CD4-positive, alpha-beta memory T cell (primary cell): ENCODE measurements around the gene OR2B6. TPM values are rescaled to one million over a fixed set of nuclear protein-coding genes. Genes with fewer than 3 reads are reported as not detected.
"Not testable (repeated sequence)": the region's sequence is repeated elsewhere in the genome, so short reads cannot be mapped to it uniquely, and the experiment has no call there.

Source experiments
- CTCF ChIA-PET: fragments of 350-600 bp; sonication (Branson Sonifier 250); formaldehyde crosslinking; loops from one replicate; lab custom pipeline; 2021; ENCODE audit warnings: inconsistent platforms; ENCODE audit not compliant: partially characterized antibody; lab: Charles Lee
- POLR2A ChIA-PET: fragments of 350-600 bp; sonication (Branson Sonifier 250); formaldehyde crosslinking; loops from one replicate; lab custom pipeline; 2021; ENCODE audit not compliant: partially characterized antibody; lab: Charles Lee
- DNase-seq, 5 donors: peaks; one replicate each; pipeline versions ENCODE4 v3.0.0 to v3.0.0-alpha.2; 2020 to 2022; ENCODE audit warnings: mixed read lengths in 1 of 5
- H3K27ac ChIP-seq: one replicate; pipeline ENCODE4 v1.7.0; 2013; ENCODE audit warnings: low read depth, low read length
- H3K27me3 ChIP-seq: 2 replicates; pipeline ENCODE4 v1.7.0; 2013; ENCODE audit warnings: mild to moderate bottlenecking, low read length, moderate library complexity; ENCODE audit not compliant: insufficient read depth
- H3K36me3 ChIP-seq: 2 replicates; pipeline ENCODE4 v1.7.0; 2013; ENCODE audit warnings: mild to moderate bottlenecking, low read length, moderate library complexity; ENCODE audit not compliant: insufficient read depth
- H3K4me1 ChIP-seq: 2 replicates; pipeline ENCODE4 v1.7.0; 2013; ENCODE audit warnings: mild to moderate bottlenecking, low read length, moderate library complexity; ENCODE audit not compliant: insufficient read depth
- H3K4me3 ChIP-seq, 2 donors: one replicate each; pipeline ENCODE4 v1.7.0; 2013; ENCODE audit warnings: low read length in 2 of 2, mild to moderate bottlenecking in 1 of 2
- H3K9me3 ChIP-seq, 2 donors: one replicate each; pipeline ENCODE4 v1.7.0; 2013; ENCODE audit warnings: low read length in 2 of 2, control low read depth in 1 of 2; ENCODE audit not compliant: control insufficient read depth in 1 of 2
- H3K27ac Mint-ChIP-seq, 7 donors: one replicate each; pipeline ENCODE4 v1.8.0; 2020 to 2021; ENCODE audit warnings: mixed read lengths in 7 of 7, mild to moderate bottlenecking in 6 of 7, inconsistent platforms in 3 of 7, moderate library complexity in 3 of 7
- H3K27me3 Mint-ChIP-seq, 2 donors: one replicate each; pipeline ENCODE4 v1.8.0; 2020 to 2021; ENCODE audit warnings: mixed read lengths in 2 of 2
- H3K36me3 Mint-ChIP-seq, 2 donors: one replicate each; pipeline ENCODE4 v1.8.0; 2020 to 2021; ENCODE audit warnings: mixed read lengths in 2 of 2, inconsistent platforms in 1 of 2, mild to moderate bottlenecking in 1 of 2
- H3K4me1 Mint-ChIP-seq, 4 donors: one replicate each; pipeline ENCODE4 v1.8.0; 2020 to 2021; ENCODE audit warnings: mixed read lengths in 4 of 4, mild to moderate bottlenecking in 1 of 4
- H3K4me3 Mint-ChIP-seq, 8 donors: one replicate each; pipeline ENCODE4 v1.8.0; 2020 to 2021; ENCODE audit warnings: mixed read lengths in 8 of 8, mild to moderate bottlenecking in 7 of 8, moderate library complexity in 6 of 8, inconsistent platforms in 3 of 8
- H3K9me3 Mint-ChIP-seq, 8 donors: one replicate each; pipeline ENCODE4 v1.8.0; 2020 to 2021; ENCODE audit warnings: mixed read lengths in 8 of 8, mild to moderate bottlenecking in 5 of 8, inconsistent platforms in 3 of 8, moderate library complexity in 1 of 8
- intact Hi-C: fragments of 100-400 bp; cut with micrococcal nuclease; formaldehyde crosslinking; loops from one replicate; pipeline ENCODE4 v1.15.1; 2023
- polyA plus RNA-seq, 2 donors: library from polyadenylated mRNA; unstranded; fragments of 300-500 nt; fragmentation: Illumina TruSeq; gene quantifications; one replicate each; pipeline ENCODE4 v1.2.3, GENCODE V29; 2021
- total RNA-seq, 2 experiments: library from RNA; stranded (reverse); gene quantifications; one replicate each; pipeline ENCODE4 v1.2.3, GENCODE V29; 2021

The OR2B6 gene
- total and polyA plus RNA-seq, 4 experiments from 2014 or later: not detected

- CTCF ChIA-PET: no interaction called here
Measured at GRCh38 chr6:27931209-27931608, 25.8 kb upstream of the OR2B6 start.

DNA sequence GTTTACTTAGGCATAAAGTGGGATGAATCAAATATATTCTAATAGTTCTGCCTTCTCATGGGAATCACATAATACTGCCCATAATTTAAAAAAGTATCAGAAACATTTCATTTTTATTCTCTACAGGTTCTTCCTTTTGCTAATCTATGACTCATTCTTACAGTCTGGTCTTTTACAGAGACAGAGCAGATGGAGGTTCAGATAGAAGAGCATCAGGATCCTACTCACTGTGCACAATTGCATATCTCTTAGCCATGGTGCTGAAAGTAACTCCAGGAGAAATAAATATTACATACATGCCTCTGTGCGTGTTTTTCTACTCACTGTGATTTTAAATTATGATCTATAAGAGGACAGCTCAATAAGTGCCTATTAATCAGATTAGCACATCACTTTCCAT is 16.3 kb upstream of the OR2B6 start:
- no peaks in the 10 kb centered on the region for H3K9me3 ChIP-seq
- no peak overlapping the region for H3K4me3 Mint-ChIP-seq

More at GRCh38 chr6:27931209-27931608, 25.8 kb upstream of the OR2B6 start:
- Histone ChIP-seq H3K27ac (no peak overlapping the region), H3K4me3 (no peak overlapping the region), H3K9me3 (no peaks in the 10 kb centered on the region), H3K4me1 (no peaks in the 10 kb centered on the region), H3K27me3 (no peaks in the 10 kb centered on the region), H3K36me3 (no peaks in the 10 kb centered on the region)
- POLR2A ChIA-PET: no interaction called here
- Mint-ChIP-seq H3K36me3 (peaks cover 0 to 5% of the 10 kb centered on the region in 2 donors), H3K27ac (no peak overlapping the region), H3K4me1 (no peaks in the 10 kb centered on the region), H3K4me3 (no peak overlapping the region), H3K27me3 (peaks cover 24 to 29% of the 10 kb centered on the region in 2 donors), H3K9me3 (peaks cover 0 to 10% (median 2%) of the 10 kb centered on the region in 8 donors)
- intact Hi-C loops: no loop called here
- DNase-seq: no peak

DNA sequence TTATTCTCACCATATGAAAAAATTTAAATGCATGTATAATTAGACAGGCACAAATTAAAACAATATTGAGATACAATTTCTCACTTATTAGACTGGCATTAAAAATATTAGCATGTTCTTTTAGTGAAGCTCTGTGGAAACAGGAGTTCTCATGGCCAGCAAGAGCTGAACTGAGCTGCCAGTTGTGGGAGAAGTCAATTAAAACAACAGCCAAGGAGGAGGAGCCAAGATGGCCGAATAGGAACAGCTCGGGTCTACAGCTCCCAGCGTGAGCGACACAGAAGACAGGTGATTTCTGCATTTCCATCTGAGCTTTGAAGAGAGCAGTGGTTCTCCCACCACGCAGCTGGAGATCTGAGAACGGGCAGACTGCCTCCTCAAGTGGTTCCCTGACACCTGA is 14.0 kb upstream of the OR2B6 start:
- H3K4me3 Mint-ChIP-seq, CTCF ChIA-PET, H3K9me3 Mint-ChIP-seq, H3K27ac ChIP-seq, intact Hi-C loops, DNase-seq, H3K36me3 ChIP-seq, H3K4me1 ChIP-seq, H3K4me1 Mint-ChIP-seq, H3K36me3 Mint-ChIP-seq, H3K9me3 ChIP-seq, POLR2A ChIA-PET, H3K27me3 ChIP-seq, H3K4me3 ChIP-seq: not testable (repeated sequence)
- peaks cover 41 to 45% of the 10 kb centered on the region in 2 donors for H3K27me3 Mint-ChIP-seq
- peak overlapping the region in 1 of 7 donors; percentile 27 for H3K27ac Mint-ChIP-seq

More for the DNA sequence above, 16.3 kb upstream of the OR2B6 start:
- peaks cover 0 to 5% (median 0%) of the 10 kb centered on the region in 8 donors for H3K9me3 Mint-ChIP-seq
- H3K27ac ChIP-seq: no peak overlapping the region
- ChIA-PET POLR2A (no interaction called here), CTCF (no interaction called here)
- intact Hi-C loops: no loop called here
- H3K27ac Mint-ChIP-seq: no peak overlapping the region
- no peaks in the 10 kb centered on the region for H3K27me3 ChIP-seq
- H3K4me3 ChIP-seq: no peak overlapping the region
- no peaks in the 10 kb centered on the region for H3K36me3 Mint-ChIP-seq
- DNase-seq: no peak
- H3K36me3 ChIP-seq: no peaks in the 10 kb centered on the region
- no peaks in the 10 kb centered on the region for H3K4me1 Mint-ChIP-seq
- peaks cover 37 to 41% of the 10 kb centered on the region in 2 donors for H3K27me3 Mint-ChIP-seq
- H3K4me1 ChIP-seq: no peaks in the 10 kb centered on the region

DNA sequence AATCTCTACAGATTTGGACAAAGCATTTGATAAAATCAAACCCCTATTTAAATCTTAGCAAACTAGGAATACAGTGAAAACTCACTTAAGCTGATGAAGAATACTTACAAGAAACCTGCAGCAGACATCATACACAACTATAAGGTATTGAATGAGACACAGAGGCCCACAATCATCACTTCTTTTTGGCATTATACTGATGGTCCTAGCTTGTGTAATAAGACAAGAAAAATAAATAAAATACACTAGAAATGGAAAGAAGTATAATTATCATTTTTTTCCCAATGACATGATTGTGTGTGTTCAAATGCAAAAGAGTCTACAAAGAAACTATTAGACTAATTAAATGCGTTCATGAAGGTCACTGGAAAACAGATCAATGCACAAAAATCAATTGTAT is 8.8 kb upstream of the OR2B6 start:
- DNase-seq: no peak
- Mint-ChIP-seq H3K27ac (no peak overlapping the region), H3K4me1 (no peaks in the 10 kb centered on the region), H3K9me3 (peaks cover 0 to 12% (median 6%) of the 10 kb centered on the region in 8 donors), H3K4me3 (no peak overlapping the region), H3K36me3 (no peaks in the 10 kb centered on the region), H3K27me3 (peaks cover 23 to 40% of the 10 kb centered on the region in 2 donors)
- Histone ChIP-seq H3K36me3 (no peaks in the 10 kb centered on the region), H3K4me3 (no peak overlapping the region), H3K4me1 (no peaks in the 10 kb centered on the region), H3K9me3 (no peaks in the 10 kb centered on the region), H3K27me3 (no peaks in the 10 kb centered on the region), H3K27ac (no peak overlapping the region)
- intact Hi-C loops: no loop called here
- CTCF ChIA-PET: no interaction called here
- POLR2A ChIA-PET: no interaction called here

GRCh38 chr6:27951040-27951439 is 6.0 kb upstream of the OR2B6 start:
- H3K27me3 Mint-ChIP-seq: peaks cover 34 to 50% of the 10 kb centered on the region in 2 donors
- no peaks in the 10 kb centered on the region for H3K36me3 Mint-ChIP-seq
- H3K4me3 ChIP-seq: no peak overlapping the region
- no peak overlapping the region for H3K27ac ChIP-seq
- intact Hi-C loops: no loop called here
- H3K9me3 Mint-ChIP-seq: peaks cover 0 to 10% (median 6%) of the 10 kb centered on the region in 8 donors
- no peaks in the 10 kb centered on the region for H3K36me3 ChIP-seq
- no peaks in the 10 kb centered on the region for H3K27me3 ChIP-seq
- DNase-seq: no peak
- ChIA-PET POLR2A (no interaction called here), CTCF (no interaction called here)
- H3K4me3 Mint-ChIP-seq: no peak overlapping the region
- H3K9me3 ChIP-seq: no peaks in the 10 kb centered on the region
- H3K27ac Mint-ChIP-seq: no peak overlapping the region
- H3K4me1 ChIP-seq: no peaks in the 10 kb centered on the region
- no peaks in the 10 kb centered on the region for H3K4me1 Mint-ChIP-seq

GRCh38 chr6:27957516-27957915 is 475 bp downstream of the OR2B6 start:
- Mint-ChIP-seq H3K27me3 (peaks cover 30 to 35% of the 10 kb centered on the region in 2 donors), H3K4me1 (no peaks in the 10 kb centered on the region), H3K27ac (no peak overlapping the region), H3K9me3 (peaks cover 0 to 1% (median 0%) of the 10 kb centered on the region in 8 donors), H3K36me3 (no peaks in the 10 kb centered on the region), H3K4me3 (no peak overlapping the region)
- intact Hi-C loops: no loop called here
- ChIA-PET CTCF (interaction anchor here (1.2 kb wide), 1 partner anchor 10 kb away, joined by 3 read pairs; no protein-coding TSS in a partner anchor), POLR2A (no interaction called here)
- H3K4me1 ChIP-seq: no peaks in the 10 kb centered on the region
- no peak for DNase-seq
- H3K27me3 ChIP-seq: no peaks in the 10 kb centered on the region
- H3K9me3 ChIP-seq: no peaks in the 10 kb centered on the region
- no peak overlapping the region for H3K4me3 ChIP-seq
- no peak overlapping the region for H3K27ac ChIP-seq
- H3K36me3 ChIP-seq: no peaks in the 10 kb centered on the region

GRCh38 chr6:27962506-27962905 is 5.5 kb downstream of the OR2B6 start:
- Histone ChIP-seq H3K27ac (no peak overlapping the region), H3K36me3 (no peaks in the 10 kb centered on the region), H3K4me3 (no peak overlapping the region), H3K27me3 (no peaks in the 10 kb centered on the region), H3K9me3 (no peaks in the 10 kb centered on the region), H3K4me1 (no peaks in the 10 kb centered on the region)
- Mint-ChIP-seq H3K27ac (no peak overlapping the region), H3K27me3 (peaks cover 18 to 32% of the 10 kb centered on the region in 2 donors), H3K36me3 (no peaks in the 10 kb centered on the region), H3K4me3 (no peak overlapping the region), H3K4me1 (no peaks in the 10 kb centered on the region), H3K9me3 (peaks cover 0 to 9% (median 2%) of the 10 kb centered on the region in 8 donors)
- POLR2A ChIA-PET: no interaction called here
- intact Hi-C loops: no loop called here
- DNase-seq: no peak
- CTCF ChIA-PET: no interaction called here
